NCI-H1930 (cell line): ENCODE data around the gene C17orf67.

Source experiments
- DNase-seq, 2 experiments: peaks; one replicate each; lab custom pipeline; 2025; lab: John Stamatoyannopoulos, UW

The C17orf67 gene

GRCh38 chr17:56808503-56808902, 25.2 kb downstream of the C17orf67 start:
- no peak for DNase-seq

GRCh38 chr17:56807723-56808122, 26.0 kb downstream of the C17orf67 start:
- no peak for DNase-seq

- no peak for DNase-seq
These were observed 26.8 kb downstream of the C17orf67 start for GRCh38 chr17:56806949-56807348.

GRCh38 chr17:56804454-56804853, 29.3 kb downstream of the C17orf67 start:
- DNase-seq: no peak

- no peak for DNase-seq
These were observed 30.6 kb downstream of the C17orf67 start for GRCh38 chr17:56803071-56803470.

GRCh38 chr17:56801459-56802178, 32.1 kb downstream of the C17orf67 start:
- DNase-seq: no peak

GRCh38 chr17:56798916-56799315, 34.8 kb downstream of the C17orf67 start:
- DNase-seq: no peak

GRCh38 chr17:56796536-56796935, 37.2 kb downstream of the C17orf67 start:
- no peak for DNase-seq

GRCh38 chr17:56795221-56795865, 38.4 kb downstream of the C17orf67 start:
- no peak for DNase-seq

- DNase-seq: no peak
These were observed 39.8 kb downstream of the C17orf67 start for GRCh38 chr17:56793957-56794356.

- no peak for DNase-seq
These were observed 40.2 kb downstream of the C17orf67 start for GRCh38 chr17:56793531-56793930.

GRCh38 chr17:56792267-56792666, 41.5 kb downstream of the C17orf67 start:
- DNase-seq: no peak

- no peak for DNase-seq
These were observed 46.7 kb downstream of the C17orf67 start for GRCh38 chr17:56786989-56787482.

GRCh38 chr17:56785997-56786680, 47.6 kb downstream of the C17orf67 start:
- no peak for DNase-seq

- DNase-seq: no peak
These were observed 48.3 kb downstream of the C17orf67 start for GRCh38 chr17:56785405-56785804.

GRCh38 chr17:56782338-56782737, 51.4 kb downstream of the C17orf67 start:
- DNase-seq: no peak

GRCh38 chr17:56781906-56782305, 51.8 kb downstream of the C17orf67 start:
- no peak for DNase-seq

- peak; percentile 41 to 50 for DNase-seq
These were observed 53.6 kb downstream of the C17orf67 start for GRCh38 chr17:56779898-56780777.

GRCh38 chr17:56779322-56779721, 54.4 kb downstream of the C17orf67 start:
- no peak for DNase-seq

- DNase-seq: no peak
These were observed 54.8 kb downstream of the C17orf67 start for GRCh38 chr17:56778898-56779297.

- no peak for DNase-seq
These were observed 55.9 kb downstream of the C17orf67 start for GRCh38 chr17:56777859-56778258.

- DNase-seq: no peak
These were observed 59.1 kb downstream of the C17orf67 start for GRCh38 chr17:56774650-56775049.
